Right lung (tissue), 5 donors: ENCODE data around the gene IVD. TPM values are rescaled to one million over a fixed set of nuclear protein-coding genes. Genes with fewer than 3 reads are reported as not detected.

Source experiments
- DNase-seq, 2 donors: peaks; one replicate each; pipeline ENCODE4 v3.0.0-alpha.2; 2013
- polyA plus RNA-seq, 5 donors: library from polyadenylated mRNA; unstranded; fragments of 120-200 nt; gene quantifications; one replicate each; pipeline versions ENCODE4 v1.2.1 to v1.2.3, GENCODE V29; 2013; ENCODE audit warnings: inconsistent platforms in 1 of 5, low replicate concordance in 1 of 5; ENCODE audit not compliant: insufficient read length in 5 of 5, insufficient read depth in 1 of 5

Gene IVD
- polyA plus RNA-seq, 5 donors: 87.7 to 120 (median 113) TPM

DNA sequence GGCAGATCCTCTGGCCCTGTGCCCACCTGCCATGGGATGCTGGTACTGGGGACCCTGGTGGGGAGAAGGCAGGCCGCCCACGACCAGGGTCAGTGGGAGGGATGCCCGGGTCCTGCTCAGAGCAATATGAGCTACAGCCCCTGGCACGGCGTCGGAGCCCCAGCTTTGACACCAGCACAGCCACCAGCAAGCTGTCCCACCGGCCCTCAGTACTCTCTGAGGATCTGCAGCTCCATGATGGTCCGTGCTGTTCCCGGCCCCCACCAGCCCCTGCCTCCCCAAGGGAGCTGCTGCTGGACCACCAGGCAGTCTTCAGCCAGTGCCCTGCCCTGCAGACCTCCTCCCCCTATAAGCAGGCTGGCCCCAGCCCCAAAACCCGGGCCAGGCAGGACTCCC lies 36.1 kb upstream of the IVD start:
- no peak for DNase-seq

DNA sequence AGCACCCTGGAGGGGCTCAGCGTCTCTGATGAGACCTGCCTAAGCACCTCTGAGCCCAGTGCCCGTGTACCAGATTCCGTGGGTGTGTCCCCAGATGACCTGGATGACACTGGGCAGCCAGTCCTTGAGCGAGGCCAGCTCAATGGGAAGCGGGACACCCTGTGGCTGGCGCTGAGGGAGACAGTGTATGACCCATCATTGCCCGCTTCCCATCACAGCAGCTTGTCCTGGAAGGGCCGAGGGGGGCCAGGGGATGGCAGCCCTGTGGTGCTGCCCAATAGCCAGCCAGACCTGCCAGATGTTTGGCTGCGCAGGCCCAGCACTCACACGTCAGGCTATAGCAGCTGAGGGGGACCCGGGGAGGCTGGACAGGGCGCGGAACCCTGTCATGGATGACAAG lies 35.6 kb upstream of the IVD start:
- DNase-seq: no peak

DNA sequence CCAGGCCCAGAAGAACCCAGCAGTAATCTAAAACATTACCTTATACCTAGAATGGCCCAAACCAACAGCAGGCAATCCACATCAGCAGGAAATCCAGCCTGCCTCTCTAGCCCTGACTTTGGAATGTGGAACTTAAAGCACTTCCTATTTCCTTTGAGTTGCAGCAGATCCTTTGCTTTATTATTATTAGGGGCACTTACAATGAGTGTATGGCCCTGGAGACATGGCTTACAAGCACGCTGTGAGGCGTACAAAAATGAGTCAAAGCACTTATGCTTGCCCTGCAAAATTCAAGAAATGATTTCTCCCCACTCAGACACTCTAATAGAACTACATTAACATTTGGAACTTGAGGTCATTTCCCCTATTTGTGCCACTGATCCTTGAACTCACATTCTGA lies 32.6 kb upstream of the IVD start:
- DNase-seq: no peak

DNA sequence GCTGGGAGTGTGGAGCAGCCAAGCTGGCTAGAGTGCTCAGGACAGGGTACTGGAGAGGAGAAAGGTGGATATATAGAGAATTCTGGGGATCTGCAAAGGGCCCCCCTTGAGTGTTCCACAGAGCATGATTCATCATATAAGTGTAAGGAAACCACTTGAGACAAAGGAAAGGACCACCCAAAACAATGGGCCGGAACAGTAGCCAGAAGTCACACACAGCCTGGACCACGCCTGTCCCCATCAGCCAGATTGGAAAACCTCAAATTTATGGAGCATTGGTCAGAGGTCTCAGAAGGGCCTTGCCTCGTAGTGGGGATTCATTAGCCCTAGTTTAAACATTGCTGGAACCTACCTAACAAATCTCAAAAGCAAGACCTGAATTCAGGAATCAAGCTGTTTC lies 28.0 kb upstream of the IVD start:
- no peak for DNase-seq

DNA sequence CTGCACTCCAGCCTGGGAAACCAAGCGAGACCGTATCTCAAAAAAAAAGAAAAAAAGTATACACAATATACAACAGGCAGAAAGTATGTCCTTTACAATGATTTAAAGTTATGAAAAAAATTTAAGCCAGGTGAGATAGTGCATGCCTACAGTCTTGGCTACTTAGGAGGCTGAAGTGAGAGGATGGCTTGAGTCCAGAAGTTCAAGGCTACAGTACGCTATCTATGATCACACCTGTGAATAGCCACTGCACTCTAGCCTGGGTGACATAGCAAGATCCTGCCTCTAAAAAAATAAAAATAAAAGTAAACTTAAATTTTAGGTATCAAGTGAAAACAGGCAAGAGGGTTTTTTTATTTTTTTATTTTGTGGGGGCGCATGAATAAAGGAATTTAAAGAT lies 26.2 kb upstream of the IVD start:
- DNase-seq: no peak

DNA sequence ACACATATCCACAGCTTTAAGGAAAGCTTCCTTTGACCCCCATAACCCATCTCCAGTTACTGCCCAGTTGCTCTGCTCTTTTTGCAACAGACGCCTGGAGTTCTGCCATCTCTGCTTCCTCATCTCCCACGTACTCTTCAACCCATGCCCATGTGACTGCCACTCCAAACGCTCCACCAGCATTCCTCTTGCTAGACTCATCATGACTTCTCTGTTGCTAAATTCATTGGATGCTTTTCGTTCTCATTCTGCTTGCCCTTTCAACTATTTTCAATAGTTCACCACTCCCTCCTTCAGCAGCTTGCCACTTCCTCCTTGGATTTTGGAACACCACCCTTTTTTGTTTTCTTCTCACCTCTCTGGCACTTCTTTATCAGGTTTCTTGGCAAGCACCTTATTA lies 25.7 kb upstream of the IVD start:
- DNase-seq: no peak

DNA sequence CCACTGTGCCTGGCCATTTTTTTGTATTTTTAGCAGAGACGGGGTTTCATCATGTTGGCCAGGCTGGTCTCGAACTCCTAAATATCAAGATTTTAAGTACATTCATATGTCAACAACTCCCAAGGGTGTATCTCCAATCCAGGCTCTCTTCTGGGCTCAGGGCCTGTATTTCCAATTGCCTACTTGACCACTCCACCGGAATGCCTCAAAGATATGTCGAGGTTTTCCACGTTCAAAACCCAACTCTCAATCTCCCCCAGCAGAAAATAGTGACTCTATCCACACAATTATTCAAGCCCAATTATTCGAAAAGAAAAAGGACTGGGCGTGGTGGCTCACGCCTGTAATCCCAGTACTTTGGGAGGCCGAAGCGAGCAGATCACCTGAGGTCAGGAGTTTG lies 25.0 kb upstream of the IVD start:
- DNase-seq: no peak

DNA sequence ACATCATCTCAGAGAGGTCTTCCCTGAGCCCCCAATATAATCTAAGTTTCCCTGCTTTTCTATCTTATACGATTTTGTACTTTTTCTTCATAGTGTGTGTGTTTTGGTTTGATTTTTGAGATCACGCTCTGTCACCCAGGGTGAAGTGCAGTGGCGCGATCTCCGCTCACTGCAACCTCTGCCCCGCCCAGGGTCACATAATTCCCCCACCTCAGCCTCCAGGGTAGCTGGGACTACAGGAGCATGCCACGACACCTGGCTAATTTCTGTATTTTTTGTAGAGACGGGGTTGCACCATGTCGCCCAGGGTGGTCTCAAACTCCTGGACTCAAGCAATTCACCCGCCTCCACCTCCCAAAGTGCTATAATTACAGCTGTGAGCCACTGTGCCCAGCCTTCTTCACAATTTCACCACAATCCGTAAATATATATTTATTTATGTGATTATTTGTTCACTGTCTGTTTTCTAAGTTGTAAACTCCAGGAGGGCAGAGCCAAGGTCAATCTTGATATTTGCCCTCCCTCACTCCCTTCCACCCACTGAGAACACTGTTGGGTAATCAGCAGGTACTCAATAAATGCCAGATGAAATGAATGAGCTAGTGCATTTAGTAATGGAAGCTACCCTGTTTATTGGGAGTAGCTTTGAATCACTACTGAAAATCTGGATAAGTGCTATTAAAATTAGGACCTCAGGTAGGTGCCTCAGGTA lies 23.6 kb upstream of the IVD start:
- DNase-seq: no peak

DNA sequence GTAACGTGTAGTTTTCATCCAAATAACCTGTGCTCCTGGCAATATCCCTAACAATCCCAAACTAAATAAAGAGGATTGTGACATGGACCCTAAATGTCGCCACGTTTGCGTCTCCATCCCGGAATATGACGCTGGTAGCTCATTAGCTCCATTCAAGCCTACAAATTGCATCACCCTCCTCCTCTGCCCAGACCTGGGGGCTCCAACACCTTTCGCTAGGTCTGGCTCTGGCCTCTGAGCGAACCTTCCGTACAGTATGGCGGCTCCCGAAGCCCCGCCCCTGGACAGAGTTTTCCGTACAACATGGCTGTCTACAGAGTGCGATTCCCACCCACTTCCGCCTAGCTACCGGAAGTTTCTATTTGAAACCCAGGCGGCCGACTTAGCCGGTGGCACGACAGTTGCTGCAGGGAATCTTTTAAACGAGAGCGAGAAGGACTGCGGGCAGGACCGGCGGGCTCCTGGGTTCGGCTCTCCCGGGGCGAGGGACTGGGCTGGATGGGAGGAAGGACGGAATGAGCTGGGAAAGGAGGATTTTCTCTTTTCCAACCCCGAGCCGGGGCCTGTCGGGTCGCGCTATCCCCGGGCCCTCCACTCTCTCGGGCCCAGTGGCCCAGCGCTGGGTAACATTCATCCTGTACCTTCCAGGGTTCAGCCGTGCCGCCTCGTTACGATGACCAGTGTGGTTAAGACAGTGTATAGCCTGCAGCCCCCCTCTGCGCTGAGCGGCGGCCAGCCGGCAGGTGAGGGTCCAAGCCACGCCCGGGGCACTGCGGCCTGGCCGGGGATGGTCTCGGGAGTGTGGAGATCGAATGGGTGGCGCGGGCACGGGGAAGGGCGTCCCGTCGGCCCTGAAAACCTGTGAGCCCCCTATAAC lies 22.8 kb upstream of the IVD start, which contains the start of gene KNSTRN:
Gene KNSTRN, plus strand, starts transcription at position 142 of the 877 bp plus-strand sequence. Its CDS starts 115 bp downstream, at position 257.
- DNase-seq: peak; percentile 83 to 89

DNA sequence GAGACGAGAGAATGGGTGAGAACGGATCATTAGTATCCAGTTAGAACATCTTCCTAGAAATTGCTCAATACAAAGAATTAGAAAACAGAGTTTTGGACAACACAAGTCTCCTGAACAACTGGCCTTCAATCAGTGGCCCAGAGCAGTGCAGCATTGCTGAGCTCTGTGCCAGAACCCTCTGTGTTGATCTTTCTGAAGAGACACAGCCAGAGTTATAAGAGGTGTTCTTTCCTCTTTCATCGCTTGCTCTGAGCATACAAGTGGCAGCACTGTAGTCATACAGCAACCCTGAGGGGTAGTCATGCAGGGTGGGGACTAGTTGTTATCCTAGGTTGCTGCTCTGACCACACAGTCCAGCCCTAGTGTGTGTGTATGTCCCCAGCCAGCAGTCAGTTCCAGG lies 19.1 kb upstream of the IVD start:
- DNase-seq: no peak

DNA sequence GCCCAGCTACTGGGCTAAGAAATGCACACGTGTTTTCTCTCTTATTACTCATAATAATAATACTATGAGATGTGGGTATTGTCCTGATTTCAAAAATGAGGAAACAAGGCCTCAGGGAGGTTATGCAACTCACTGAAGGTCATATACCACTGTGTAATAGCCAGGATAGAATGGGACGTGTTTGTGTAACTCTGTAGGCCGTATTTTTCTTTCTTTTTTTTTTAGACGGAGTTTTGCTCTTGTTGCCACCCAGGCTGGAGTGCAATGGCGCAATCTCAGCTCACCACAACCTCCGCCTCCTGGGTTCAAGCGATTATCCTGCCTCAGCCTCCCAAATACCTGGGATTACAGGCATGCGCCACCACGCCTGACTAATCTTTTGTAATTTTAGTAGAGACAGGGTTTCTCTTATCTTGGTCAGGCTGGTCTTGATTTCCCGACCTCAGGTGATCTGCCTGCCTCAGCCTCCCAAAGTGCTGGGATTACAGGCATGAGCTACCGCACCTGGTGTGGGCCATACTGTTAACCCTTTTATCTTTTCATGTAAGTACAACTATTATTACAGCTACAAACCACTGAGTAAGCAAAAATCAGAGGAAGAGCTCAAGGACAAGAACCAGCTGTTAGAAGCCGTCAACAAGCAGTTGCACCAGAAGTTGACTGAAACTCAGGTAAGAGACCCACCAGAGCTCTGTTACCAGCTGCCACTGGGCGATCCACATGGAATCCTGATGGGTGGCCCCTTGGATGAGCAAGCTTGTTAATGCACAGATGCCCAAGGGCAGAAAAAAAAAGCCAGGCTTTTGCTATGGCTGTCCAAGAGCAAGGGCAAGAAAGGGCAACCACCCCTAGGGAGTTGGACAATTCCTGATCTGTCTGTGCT lies 16.4 kb upstream of the IVD start:
- no peak for DNase-seq

DNA sequence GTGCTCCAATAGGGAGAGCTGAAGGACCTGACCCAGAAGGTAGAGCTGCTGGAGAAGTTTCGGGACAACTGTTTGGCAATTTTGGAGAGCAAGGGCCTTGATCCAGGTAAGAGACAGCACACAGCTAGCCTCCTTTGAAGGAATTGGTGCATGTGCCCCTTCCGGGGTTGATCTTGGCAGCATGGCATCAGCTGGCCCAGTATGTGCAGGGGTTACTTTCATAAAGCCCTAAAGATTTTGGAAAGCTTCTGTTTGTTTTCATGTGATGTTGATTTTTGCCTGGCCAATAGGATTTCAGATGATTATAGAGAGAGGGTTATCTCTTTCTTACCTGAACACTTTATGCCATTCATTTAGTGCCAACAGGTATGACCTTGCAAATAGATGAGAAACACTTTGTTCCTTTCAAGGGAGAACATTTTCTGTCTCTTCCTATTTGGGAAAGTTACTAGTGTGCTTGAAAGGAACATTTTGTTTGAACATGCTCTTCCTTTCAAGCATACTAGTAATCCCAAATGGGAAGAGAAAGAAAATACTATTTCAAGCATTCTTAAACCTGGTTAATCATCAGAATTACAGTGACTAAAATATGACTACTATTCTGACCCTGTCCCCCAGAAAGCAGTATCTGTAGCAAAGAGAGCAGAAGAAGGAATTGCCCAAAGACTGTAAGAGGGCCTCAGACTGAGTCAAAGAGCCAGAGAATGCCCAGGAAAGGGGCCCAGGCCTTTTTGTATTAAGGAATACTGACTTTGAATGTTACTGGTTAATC lies 15.6 kb upstream of the IVD start:
- DNase-seq: no peak

DNA sequence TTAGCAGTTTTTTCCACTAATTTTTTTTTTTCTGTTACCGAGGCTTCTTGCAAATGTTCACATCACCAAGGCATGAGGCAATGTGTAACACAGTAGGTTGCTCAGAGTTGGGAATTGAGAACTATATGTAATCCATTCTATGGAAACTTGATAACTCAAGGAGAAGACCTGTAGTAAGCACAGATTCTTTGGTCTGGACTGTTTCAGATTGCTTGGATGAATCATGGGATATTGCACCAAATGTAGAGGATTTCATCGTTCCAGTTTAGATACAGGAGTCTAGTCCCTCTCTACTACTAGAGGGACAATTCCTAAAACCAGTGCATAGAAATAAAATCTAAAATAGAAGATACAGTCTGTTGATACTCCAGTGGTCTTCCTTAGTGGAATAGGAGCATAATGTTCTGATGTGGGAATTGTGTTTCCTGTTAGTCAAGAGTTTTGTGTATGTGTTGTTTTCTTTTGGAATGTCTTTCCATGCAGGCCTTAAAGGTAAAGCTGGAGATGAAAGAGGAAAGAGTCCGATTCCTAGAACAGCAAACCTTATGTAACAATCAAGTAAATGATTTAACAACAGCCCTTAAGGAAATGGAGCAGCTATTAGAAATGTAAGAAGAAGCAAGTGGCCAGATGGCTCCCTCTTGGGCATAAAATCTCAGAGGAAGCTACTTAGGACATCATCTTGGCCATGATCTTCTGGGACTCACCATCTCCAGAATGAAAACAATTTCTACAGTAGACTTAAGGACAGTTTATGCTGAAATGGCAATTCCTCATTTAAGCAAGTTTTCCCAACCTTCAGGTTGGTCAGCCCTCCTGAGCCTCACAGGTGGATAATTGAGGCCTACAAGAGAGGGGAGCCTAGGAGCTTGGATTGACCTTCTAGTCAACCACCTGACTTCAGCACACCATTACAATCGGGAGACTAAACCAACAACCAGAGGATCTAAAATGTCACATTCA lies 12.3 kb upstream of the IVD start:
- no peak for DNase-seq

DNA sequence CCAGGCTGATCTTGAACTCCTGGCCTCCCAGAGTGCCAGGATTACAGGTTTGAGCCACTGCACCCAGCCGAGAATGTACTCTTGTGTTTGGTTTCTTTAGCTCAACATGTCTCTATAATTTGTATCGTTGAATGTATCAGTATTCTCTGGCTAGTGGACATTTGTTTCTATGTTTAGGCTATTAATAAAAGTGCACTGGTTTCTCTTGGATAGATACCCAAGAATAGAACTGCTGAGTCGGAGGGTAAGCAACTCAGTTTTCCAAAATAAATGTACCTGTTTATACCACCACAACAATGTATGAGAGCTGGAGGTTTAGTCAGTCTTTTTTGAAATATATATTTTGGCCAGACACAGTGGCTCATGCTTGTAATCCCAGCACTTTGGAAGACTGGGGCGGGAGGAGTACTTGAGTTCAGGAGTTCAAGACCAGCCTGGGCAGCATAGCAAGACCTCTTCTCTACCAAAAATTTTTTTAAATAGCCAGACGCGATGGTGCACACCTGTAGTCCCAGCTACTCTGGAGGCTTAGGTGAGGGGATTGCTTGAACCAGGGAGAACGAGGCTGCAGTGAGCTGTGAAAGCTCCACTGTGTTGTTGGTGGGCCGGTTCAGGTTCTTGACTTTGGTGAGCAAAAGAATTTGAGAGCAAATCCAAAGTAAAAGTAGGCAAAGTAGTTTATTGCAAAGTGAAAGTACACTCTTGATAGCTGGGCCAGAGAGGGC lies 7.7 kb upstream of the IVD start:
- no peak for DNase-seq

DNA sequence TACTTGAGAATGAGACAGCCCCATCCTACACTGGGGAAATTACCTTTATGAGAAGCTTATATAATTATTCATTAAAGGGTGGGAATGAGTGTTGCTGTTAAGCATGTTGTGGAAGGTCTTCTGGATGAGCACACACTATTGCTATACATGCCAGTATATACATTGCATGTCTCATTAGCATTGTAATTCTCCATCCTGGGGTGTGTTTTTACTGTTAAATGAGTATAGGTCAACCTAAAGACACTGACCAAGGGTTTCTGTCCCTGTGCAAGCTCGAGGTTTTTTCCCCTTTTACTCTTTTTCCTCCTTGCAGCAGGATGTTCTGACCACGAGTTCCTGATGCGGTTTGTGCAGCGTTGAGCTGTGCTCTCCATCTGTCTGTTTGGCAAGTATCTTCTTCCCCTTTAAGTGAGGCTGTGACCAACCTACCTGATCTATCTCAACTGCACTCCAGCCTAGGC lies 7.2 kb upstream of the IVD start:
- no peak for DNase-seq

DNA sequence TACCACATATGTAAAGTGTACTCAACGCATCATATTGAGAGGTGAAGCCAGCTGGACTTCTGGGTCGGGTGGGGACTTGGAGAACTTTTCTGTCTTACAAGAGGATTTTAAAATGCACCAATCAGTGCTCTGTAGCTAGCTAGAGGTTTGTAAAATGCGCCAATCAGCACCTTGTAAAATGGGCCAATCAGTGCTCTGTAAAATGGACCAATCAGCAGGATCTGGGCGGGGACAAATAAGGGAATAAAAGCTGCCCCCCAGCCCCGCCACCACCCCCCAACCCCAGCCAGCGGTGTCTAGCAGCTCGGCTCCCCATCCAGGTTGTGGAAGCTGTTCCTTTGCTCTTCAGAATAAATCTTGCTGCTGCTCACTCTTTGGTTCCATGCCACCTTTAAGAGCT lies 6.2 kb upstream of the IVD start:
- DNase-seq: no peak

DNA sequence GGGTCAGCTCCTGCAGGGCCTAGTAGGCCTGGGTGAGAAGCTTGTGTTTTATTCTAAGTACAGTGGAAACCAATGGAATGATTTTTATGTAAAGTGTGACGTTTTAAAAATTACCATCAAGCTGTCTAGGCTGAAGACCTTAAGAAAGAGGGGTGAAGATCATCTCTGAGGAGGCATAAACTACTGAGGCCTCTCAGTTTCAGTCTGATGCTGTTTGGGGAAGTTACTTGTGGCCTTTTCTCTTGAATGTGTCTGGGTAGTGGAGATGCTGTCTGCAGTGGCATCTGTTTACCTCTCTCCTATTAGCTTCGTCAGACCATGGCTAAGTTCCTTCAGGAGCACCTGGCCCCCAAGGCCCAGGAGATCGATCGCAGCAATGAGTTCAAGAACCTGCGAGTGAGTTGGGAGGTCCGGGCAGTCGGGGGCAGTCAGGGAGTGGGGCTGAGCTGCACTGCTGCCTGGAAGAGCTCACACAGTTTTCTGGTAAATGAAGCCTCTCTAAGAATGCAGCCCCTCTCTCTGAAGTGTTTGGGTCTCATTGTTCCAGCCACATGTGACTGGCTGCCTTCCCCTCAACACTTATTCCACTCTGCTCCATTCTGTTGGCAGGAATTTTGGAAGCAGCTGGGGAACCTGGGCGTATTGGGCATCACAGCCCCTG lies 1.9 kb downstream of the IVD start:
- no peak for DNase-seq

DNA sequence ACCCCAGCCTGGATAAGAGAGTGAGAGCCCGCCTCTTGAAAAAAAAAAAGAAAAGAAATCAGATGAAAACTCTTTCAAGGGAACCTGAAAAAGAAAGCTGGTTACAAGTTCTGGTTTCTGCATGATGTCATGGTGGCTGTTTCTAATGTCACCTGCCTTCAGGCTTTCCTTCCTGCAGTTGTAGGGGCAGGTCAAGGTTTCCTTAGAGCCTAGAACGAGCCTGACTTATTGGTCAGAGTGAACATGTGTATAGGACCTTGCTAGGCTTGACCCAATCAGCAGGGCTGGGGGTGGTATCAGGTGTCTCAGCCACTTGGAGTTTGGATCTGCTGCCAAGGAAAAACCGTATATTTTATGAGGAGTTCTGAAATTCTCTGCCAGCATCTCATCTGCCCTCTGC lies 3.8 kb downstream of the IVD start:
- no peak for DNase-seq

DNA sequence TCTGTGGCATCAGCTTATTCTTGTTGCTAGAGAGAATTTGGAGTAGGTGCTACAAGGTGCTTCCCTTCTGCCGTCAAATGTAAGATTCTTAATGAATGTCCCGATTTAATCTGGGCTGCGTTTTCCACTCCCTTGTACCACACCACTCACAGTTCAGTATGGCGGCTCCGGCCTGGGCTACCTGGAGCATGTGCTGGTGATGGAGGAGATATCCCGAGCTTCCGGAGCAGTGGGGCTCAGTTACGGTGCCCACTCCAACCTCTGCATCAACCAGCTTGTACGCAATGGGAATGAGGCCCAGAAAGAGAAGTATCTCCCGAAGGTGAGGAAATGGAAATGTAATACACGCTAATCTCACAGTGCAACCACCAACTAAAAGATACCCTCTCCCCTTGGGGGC lies 4.9 kb downstream of the IVD start:
- no peak for DNase-seq
